Mammary epithelial cell (primary cell): ENCODE results near the gene HOXA6.

Source experiments
- EZH2 ChIP-seq: IDR thresholded peaks from 2 replicates; pipeline ENCODE4 v1.6.1; 2012; ENCODE audit warnings: low read length, inconsistent platforms, borderline replicate concordance
- TF ChIP-seq, protein P1 (sequence below), 2 donors: IDR thresholded peaks in 1 of 2; conservative IDR thresholded peaks in 1 of 2; 2 replicates each; pipeline ENCODE4 v1.5.1; 2011 to 2012; ENCODE audit warnings: inconsistent platforms in 2 of 2, low read length in 2 of 2, mild to moderate bottlenecking in 2 of 2, control low read depth in 1 of 2, low read depth in 1 of 2; ENCODE audit not compliant: insufficient read depth in 1 of 2; ENCODE audit errors: extremely low read depth in 1 of 2

GRCh38 chr7:27116962-27117886, 30.4 kb downstream of the HOXA6 start:
- TF ChIP-seq EZH2: no peak
- TF ChIP-seq, protein P1, sequence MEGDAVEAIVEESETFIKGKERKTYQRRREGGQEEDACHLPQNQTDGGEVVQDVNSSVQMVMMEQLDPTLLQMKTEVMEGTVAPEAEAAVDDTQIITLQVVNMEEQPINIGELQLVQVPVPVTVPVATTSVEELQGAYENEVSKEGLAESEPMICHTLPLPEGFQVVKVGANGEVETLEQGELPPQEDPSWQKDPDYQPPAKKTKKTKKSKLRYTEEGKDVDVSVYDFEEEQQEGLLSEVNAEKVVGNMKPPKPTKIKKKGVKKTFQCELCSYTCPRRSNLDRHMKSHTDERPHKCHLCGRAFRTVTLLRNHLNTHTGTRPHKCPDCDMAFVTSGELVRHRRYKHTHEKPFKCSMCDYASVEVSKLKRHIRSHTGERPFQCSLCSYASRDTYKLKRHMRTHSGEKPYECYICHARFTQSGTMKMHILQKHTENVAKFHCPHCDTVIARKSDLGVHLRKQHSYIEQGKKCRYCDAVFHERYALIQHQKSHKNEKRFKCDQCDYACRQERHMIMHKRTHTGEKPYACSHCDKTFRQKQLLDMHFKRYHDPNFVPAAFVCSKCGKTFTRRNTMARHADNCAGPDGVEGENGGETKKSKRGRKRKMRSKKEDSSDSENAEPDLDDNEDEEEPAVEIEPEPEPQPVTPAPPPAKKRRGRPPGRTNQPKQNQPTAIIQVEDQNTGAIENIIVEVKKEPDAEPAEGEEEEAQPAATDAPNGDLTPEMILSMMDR (conservative IDR thresholded peaks at IDR 0.05 in 1 of 2, IDR thresholded peaks at IDR 0.05 in 1 of 2; ENCODE audit: extremely low read depth in 1 of 2, insufficient read depth in 1 of 2, low read depth in 1 of 2, low read length in 2 of 2): no peak
